GM10248 (cell line): ENCODE data around the gene KLHL3.

Experiments
- CTCF ChIA-PET: fragments of 300-600 bp; sonication (Branson Sonifier 250); formaldehyde crosslinking; extraction: SDS; loops from one replicate; lab custom pipeline; 2021; ENCODE audit warnings: antibody characterized with exemption; lab: Yijun Ruan, JAX
- POLR2A ChIA-PET: fragments of 350-650 bp; sonication (Branson Sonifier 250); formaldehyde crosslinking; extraction: SDS; loops from one replicate; lab custom pipeline; 2020; ENCODE audit warnings: antibody characterized with exemption; lab: Yijun Ruan, JAX
- DNase-seq: peaks from one replicate; pipeline ENCODE4 v3.0.0; 2012; ENCODE audit errors: extremely low spot score
- CTCF ChIP-seq: IDR thresholded peaks from 2 replicates; pipeline ENCODE4 v1.5.1; 2012; ENCODE audit warnings: mild to moderate bottlenecking, low read depth; ENCODE audit errors: extremely low read depth, missing control alignments, control extremely low read depth

Gene KLHL3

GRCh38 chr5:137621306-137621705 lies 114.6 kb downstream of the KLHL3 start:
- CTCF ChIA-PET = interaction anchor here (1.1 to 6.6 kb wide), 4 partner anchors 8 to 132 kb away, joined by 3 to 43 read pairs (median 6); no protein-coding TSS in a partner anchor
- no peak for TF ChIP-seq CTCF
- DNase-seq = no peak
- POLR2A ChIA-PET = no interaction called here

GRCh38 chr5:137619191-137619870 lies 116.6 kb downstream of the KLHL3 start:
- DNase-seq = no peak
- TF ChIP-seq CTCF = no peak
- CTCF ChIA-PET = interaction anchor here (2.1 to 6.6 kb wide), 2 partner anchors 10 to 123 kb away, joined by 10 to 43 read pairs; no protein-coding TSS in a partner anchor
- POLR2A ChIA-PET = no interaction called here

- DNase-seq = no peak
- CTCF ChIA-PET = interaction anchor here (1.4 to 6.6 kb wide), 3 partner anchors 11 to 124 kb away, joined by 4 to 43 read pairs (median 10); no protein-coding TSS in a partner anchor
Observed at GRCh38 chr5:137618476-137618875, 117.4 kb downstream of the KLHL3 start.

GRCh38 chr5:137617528-137618205 lies 118.2 kb downstream of the KLHL3 start:
- ChIA-PET POLR2A (no interaction called here), CTCF (interaction anchor here (1.4 to 6.6 kb wide), 2 partner anchors 12 to 43 kb away, joined by 4 to 43 read pairs; no protein-coding TSS in a partner anchor)
- DNase-seq = no peak
- TF ChIP-seq CTCF = no peak

More at GRCh38 chr5:137618476-137618875, 117.4 kb downstream of the KLHL3 start:
- POLR2A ChIA-PET = no interaction called here
- TF ChIP-seq CTCF = no peak

- DNase-seq = no peak
- POLR2A ChIA-PET = no interaction called here
- no peak for TF ChIP-seq CTCF
- CTCF ChIA-PET = interaction anchor here (6.6 kb wide), 1 partner anchor 14 kb away, joined by 43 read pairs; no protein-coding TSS in a partner anchor
Observed at GRCh38 chr5:137616046-137616445, 119.8 kb downstream of the KLHL3 start.

GRCh38 chr5:137615171-137615775 lies 120.6 kb downstream of the KLHL3 start:
- ChIA-PET POLR2A (no interaction called here), CTCF (interaction anchor here (6.6 kb wide), 1 partner anchor 14 kb away, joined by 43 read pairs; no protein-coding TSS in a partner anchor)
- DNase-seq = no peak
- TF ChIP-seq CTCF = no peak
